ENCODE measurements around the gene CC2D1B.

- TF ChIP-seq, protein P1, sequence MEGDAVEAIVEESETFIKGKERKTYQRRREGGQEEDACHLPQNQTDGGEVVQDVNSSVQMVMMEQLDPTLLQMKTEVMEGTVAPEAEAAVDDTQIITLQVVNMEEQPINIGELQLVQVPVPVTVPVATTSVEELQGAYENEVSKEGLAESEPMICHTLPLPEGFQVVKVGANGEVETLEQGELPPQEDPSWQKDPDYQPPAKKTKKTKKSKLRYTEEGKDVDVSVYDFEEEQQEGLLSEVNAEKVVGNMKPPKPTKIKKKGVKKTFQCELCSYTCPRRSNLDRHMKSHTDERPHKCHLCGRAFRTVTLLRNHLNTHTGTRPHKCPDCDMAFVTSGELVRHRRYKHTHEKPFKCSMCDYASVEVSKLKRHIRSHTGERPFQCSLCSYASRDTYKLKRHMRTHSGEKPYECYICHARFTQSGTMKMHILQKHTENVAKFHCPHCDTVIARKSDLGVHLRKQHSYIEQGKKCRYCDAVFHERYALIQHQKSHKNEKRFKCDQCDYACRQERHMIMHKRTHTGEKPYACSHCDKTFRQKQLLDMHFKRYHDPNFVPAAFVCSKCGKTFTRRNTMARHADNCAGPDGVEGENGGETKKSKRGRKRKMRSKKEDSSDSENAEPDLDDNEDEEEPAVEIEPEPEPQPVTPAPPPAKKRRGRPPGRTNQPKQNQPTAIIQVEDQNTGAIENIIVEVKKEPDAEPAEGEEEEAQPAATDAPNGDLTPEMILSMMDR (conservative IDR thresholded peaks at IDR 0.05; ENCODE audit: low read depth, low read length), result no peak
- TF ChIP-seq EZH2 (IDR thresholded peaks at IDR 0.05; ENCODE audit: low read length, unreplicated experiment) (no peak), EZH2phosphoT487 (IDR thresholded peaks at IDR 0.05; ENCODE audit: borderline replicate concordance, low read length) (no peak)
These were observed 48.9 kb upstream of the CC2D1B start for GRCh38 chr1:52414942-52415341.

Data from PC-3 (cell line).